A549 (cell line): ENCODE data around the gene ARPP19. TPM values are rescaled to one million over a fixed set of nuclear protein-coding genes. Genes with fewer than 3 reads are reported as not detected.

Source experiments
- ATAC-seq, 2 experiments: fragments of 200-7000 bp in 1 of 2; fragments of >200 bp in 1 of 2; cut with Nextera tagmentation in 1 of 2; cut with Tn5 transposase in 1 of 2; 3 replicates each; pipeline versions ENCODE4 v1.8.0 to v1.9.1; 2018 to 2020; ENCODE audit warnings: mild to moderate bottlenecking in 1 of 2, moderate library complexity in 1 of 2
- CTCF ChIA-PET: fragments of 300-600 bp; sonication (Branson Sonifier 250); formaldehyde crosslinking; extraction: SDS; loops from one replicate; lab custom pipeline; 2021; ENCODE audit warnings: antibody characterized with exemption, inconsistent platforms; lab: Yijun Ruan, JAX
- POLR2A ChIA-PET: fragments of 350-600 bp; formaldehyde crosslinking; extraction: SDS; loops from one replicate; lab custom pipeline; 2021; ENCODE audit warnings: antibody characterized with exemption, inconsistent platforms; lab: Yijun Ruan, JAX
- DNase-seq, 2 experiments: peaks; one replicate each; pipeline versions ENCODE4 v3.0.0 to v3.0.0-alpha.2; 2011 to 2016; ENCODE audit warnings: low read depth in 1 of 2, low spot score in 1 of 2
- FAIRE-seq: peaks from 2 replicates; lab custom pipeline; 2011; peaks lifted over from hg19 to GRCh38; lab: Jason Lieb, UNC
- H3K27ac ChIP-seq, 2 experiments: fragments of >200 bp; sonication (Bioruptor Twin); formaldehyde crosslinking; 3 replicates each; pipeline ENCODE4 v1.5.1; 2016 to 2017
- H3K4me1 ChIP-seq: fragments of >200 bp; sonication (Bioruptor Twin); formaldehyde crosslinking; 3 replicates; pipeline ENCODE4 v1.6.1; 2016
- H3K4me2 ChIP-seq: fragments of >200 bp; sonication (Bioruptor Twin); formaldehyde crosslinking; 3 replicates; pipeline ENCODE4 v1.6.1; 2016
- H3K4me3 ChIP-seq: fragments of >200 bp; sonication (Bioruptor Twin); formaldehyde crosslinking; 3 replicates; pipeline ENCODE4 v1.5.1; 2016
- H3K9me3 ChIP-seq: fragments of >200 bp; sonication (Bioruptor Twin); formaldehyde crosslinking; 3 replicates; pipeline ENCODE4 v1.6.1; 2016
- CHD2 ChIP-seq: fragments of 150-350 bp; IDR thresholded peaks from 2 replicates; pipeline ENCODE4 v1.6.1; 2014; ENCODE audit warnings: low read length; ENCODE audit not compliant: partially characterized antibody
- CHD4 ChIP-seq: fragments of 200-600 bp; sonication (generic); IDR thresholded peaks from 2 replicates; pipeline ENCODE4 v1.6.1; 2016; ENCODE audit warnings: antibody characterized with exemption, mild to moderate bottlenecking, borderline replicate concordance
- CTCF ChIP-seq: fragments of >200 bp; sonication (Bioruptor Twin); formaldehyde crosslinking; IDR thresholded peaks from 3 replicates; pipeline ENCODE4 v1.5.1; 2016
- E2F6 ChIP-seq: IDR thresholded peaks from 2 replicates; pipeline ENCODE4 v1.6.1; 2012; ENCODE audit warnings: low read depth, borderline replicate concordance
- EP300 ChIP-seq, 2 experiments: fragments of >200 bp; sonication (Bioruptor Twin); formaldehyde crosslinking; IDR thresholded peaks; 2 replicates in 1 of 2; 3 replicates in 1 of 2; pipeline ENCODE4 v1.6.1; 2016 to 2017
- ESRRA ChIP-seq: fragments of 150-350 bp; IDR thresholded peaks from 2 replicates; pipeline ENCODE4 v1.6.1; 2014; ENCODE audit warnings: mild to moderate bottlenecking, low read length, borderline replicate concordance
- FOSB ChIP-seq: fragments of 250-450 bp; sonication (Bioruptor Pico); IDR thresholded peaks from 2 replicates; pipeline ENCODE4 v1.5.0; 2020; ENCODE audit warnings: mild to moderate bottlenecking, moderate library complexity
- FOSL2 ChIP-seq, 2 experiments: fragments of 450-650 bp in 1 of 2; fragments of >200 bp in 1 of 2; sonication (Bioruptor Twin) in 1 of 2; formaldehyde crosslinking; IDR thresholded peaks; 2 replicates each; pipeline versions ENCODE4 v1.5.0 to v1.6.1; 2016 to 2020; ENCODE audit warnings: mild to moderate bottlenecking in 1 of 2, moderate library complexity in 1 of 2
- FOXS1 ChIP-seq: fragments of 250-450 bp; sonication (Bioruptor Pico); IDR thresholded peaks from 2 replicates; pipeline ENCODE4 v1.5.0; 2020; ENCODE audit warnings: mild to moderate bottlenecking, moderate library complexity
- HOXA7 ChIP-seq: fragments of 250-450 bp; sonication (Bioruptor Pico); IDR thresholded peaks from 2 replicates; pipeline ENCODE4 v1.5.0; 2020; ENCODE audit warnings: mild to moderate bottlenecking, moderate library complexity
- HOXB13 ChIP-seq: fragments of 250-450 bp; sonication (Bioruptor Pico); IDR thresholded peaks from 2 replicates; pipeline ENCODE4 v1.5.0; 2020; ENCODE audit warnings: low read depth, mild to moderate bottlenecking, moderate library complexity
- HOXB5 ChIP-seq: fragments of 250-450 bp; sonication (Bioruptor Pico); IDR thresholded peaks from 2 replicates; pipeline ENCODE4 v1.5.0; 2020; ENCODE audit warnings: mild to moderate bottlenecking, moderate library complexity
- JUN ChIP-seq, 2 experiments: fragments of >200 bp; sonication (Bioruptor Twin); formaldehyde crosslinking; IDR thresholded peaks; 2 replicates in 1 of 2; 3 replicates in 1 of 2; pipeline ENCODE4 v1.6.1; 2016 to 2017
- MAX ChIP-seq: IDR thresholded peaks from 2 replicates; pipeline ENCODE4 v1.6.1; 2012
- POLR2A ChIP-seq: IDR thresholded peaks from 2 replicates; pipeline ENCODE4 v1.6.1; 2012; ENCODE audit warnings: mild to moderate bottlenecking, low read length
- POLR2AphosphoS2 ChIP-seq: conservative IDR thresholded peaks from 2 replicates; pipeline ENCODE4 v1.6.1; 2012; ENCODE audit warnings: low read length, improper control_type of control experiment, inconsistent platforms
- RAD21 ChIP-seq, 2 experiments: fragments of >200 bp in 1 of 2; sonication (Bioruptor Twin) in 1 of 2; formaldehyde crosslinking in 1 of 2; IDR thresholded peaks in 1 of 2; conservative IDR thresholded peaks in 1 of 2; 2 replicates in 1 of 2; 3 replicates in 1 of 2; pipeline ENCODE4 v1.6.1; 2012 to 2018; ENCODE audit warnings: inconsistent platforms in 1 of 2
- RCOR1 ChIP-seq: fragments of 150-350 bp; IDR thresholded peaks from 2 replicates; pipeline ENCODE4 v1.6.1; 2014; ENCODE audit warnings: antibody characterized with exemption, low read length, low read depth
- REST ChIP-seq: fragments of 200-600 bp; sonication (generic); IDR thresholded peaks from 2 replicates; pipeline ENCODE4 v1.6.1; 2016; ENCODE audit warnings: antibody characterized with exemption, mild to moderate bottlenecking, moderate library complexity
- RFX5 ChIP-seq: fragments of 450-650 bp; IDR thresholded peaks from 2 replicates; pipeline ENCODE4 v1.7.1; 2014; ENCODE audit warnings: antibody characterized with exemption, mild to moderate bottlenecking, moderate library complexity
- RNF2 ChIP-seq: fragments of 200-600 bp; sonication (generic); IDR thresholded peaks from 2 replicates; pipeline ENCODE4 v1.6.1; 2016; ENCODE audit warnings: low read depth, mild to moderate bottlenecking, antibody characterized with exemption, moderate library complexity, borderline replicate concordance
- SMC3 ChIP-seq: fragments of >200 bp; sonication (Bioruptor Twin); formaldehyde crosslinking; IDR thresholded peaks from 3 replicates; pipeline ENCODE4 v1.6.1; 2018; ENCODE audit warnings: inconsistent platforms
- ZC3H11A ChIP-seq: fragments of 450-650 bp; IDR thresholded peaks from 2 replicates; pipeline ENCODE4 v1.6.1; 2014; ENCODE audit warnings: antibody characterized with exemption, mild to moderate bottlenecking
- WGBS: methylation state at CpG from one replicate; pipeline ENCODE4 v1.1.6; 2017; ENCODE audit errors: missing lambda C conversion rate; 5-methylcytosine and 5-hydroxymethylcytosine counted together
- polyA plus RNA-seq, 4 experiments: library from polyadenylated mRNA; depleted of rRNA in 3 of 4; stranded (reverse); fragments of >200 nt; fragmentation: RNase III in 1 of 4; extraction: RNeasy Plus Mini Kit Qiagen cat#74134 plus additional on column Dnase treatment in 1 of 4; gene quantifications; 2 replicates in 3 of 4; 3 replicates in 1 of 4; pipeline ENCODE4 v1.2.3, GENCODE V29; 2011 to 2017

The ARPP19 gene
- polyA plus RNA-seq, 2 of the 4 experiments (the other 2 are of a cell fraction): 102 to 192 TPM

GRCh38 chr15:52529940-52530339, 38.9 kb downstream of the ARPP19 start:
- POLR2A ChIA-PET: no interaction called here
- H3K4me3 ChIP-seq: peak overlapping the region; percentile 92
- DNase-seq (no peak), ATAC-seq (no peak), FAIRE-seq (no peak)
- H3K4me2 ChIP-seq: peak overlapping the region; percentile 93
- CTCF ChIA-PET: interaction anchor here (2.5 kb wide), 1 partner anchor 199 kb away, joined by 9 read pairs; no protein-coding TSS in a partner anchor
- H3K27ac ChIP-seq: no peak overlapping the region; a peak in 1 of 6 replicates
- TF ChIP-seq MAX (no peak), RCOR1 (no peak), RNF2 (no peak), CHD2 (no peak), ZC3H11A (no peak), HOXA7 (CRISPR knock-in tag) (no peak)
- no peaks in the 10 kb centered on the region for H3K9me3 ChIP-seq
- 81% methylated on average over 11 of the region's 11 CpGs for WGBS
- peaks cover 9% of the 10 kb centered on the region; the same call in 1 of the 3 replicates for H3K4me1 ChIP-seq

- peak overlapping the region; percentile 84 to 92 for H3K27ac ChIP-seq
- 32% methylated on average over 19 of the region's 28 CpGs for WGBS
- ChIA-PET CTCF (interaction anchor here (1.0 to 2.5 kb wide), 3 partner anchors 9 to 198 kb away, joined by 4 to 9 read pairs (median 5); no protein-coding TSS in a partner anchor), POLR2A (no interaction called here)
- DNase-seq: peak in 1 of 2 experiments; percentile 15
- peaks cover 9% of the 10 kb centered on the region; the same call in 1 of the 3 replicates for H3K4me1 ChIP-seq
- H3K9me3 ChIP-seq: no peaks in the 10 kb centered on the region
- TF ChIP-seq RFX5 (0 out of 2 replicates have a peak, but pooled peaks have one; percentile 23), FOXS1 (CRISPR knock-in tag) (no peak), EP300 (IDR thresholded peaks at IDR 0.05) (no peak), RNF2 (peak; percentile 42; the same call in 1 of the 2 replicates)
- TF ChIP-seq, all 56 proteins: peak for 2
- peak overlapping the region; percentile 93 for H3K4me2 ChIP-seq
- peak overlapping the region; percentile 92 for H3K4me3 ChIP-seq
- no peak for FAIRE-seq
- ATAC-seq: peak in 1 of 2 experiments; percentile 71; a peak in 4 of 6 replicates
These were observed 39.4 kb downstream of the ARPP19 start for GRCh38 chr15:52529341-52529924.

- Histone ChIP-seq H3K4me2 (peak within 1 kb of the TSS; percentile 93), H3K27ac (peak within 1 kb of the TSS; percentile 84 to 92), H3K9me3 (no peaks in the 10 kb centered on the region), H3K4me1 (peaks cover 9% of the 10 kb centered on the region; the same call in 1 of the 3 replicates), H3K4me3 (peak within 1 kb of the TSS; percentile 92)
- ATAC-seq (peak; percentile 91 to 94), DNase-seq (peak; percentile 77 to 85), FAIRE-seq (no peak)
- ChIA-PET CTCF (interaction anchor here (0.6 to 3.1 kb wide), 13 partner anchors 9 to 274 kb away, joined by 3 to 9 read pairs (median 4); no protein-coding TSS in a partner anchor), POLR2A (interaction anchor here (1.0 to 1.6 kb wide), 6 partner anchors 8 to 276 kb away, joined by 3 to 5 read pairs (median 4); partner anchors contain the start of genes ATOSA and MYO5C)
- 3% methylated on average over 30 of the region's 103 CpGs for WGBS
- TF ChIP-seq HOXB13 (CRISPR knock-in tag) (no peak), CTCF (peak; percentile 26), ESRRA (no peak), JUN (IDR thresholded peaks at IDR 0.05) (peak; percentile 50 to 83), POLR2AphosphoS2 (no peak), POLR2A (peak; percentile 65), FOSL2 (IDR thresholded peaks at IDR 0.05) (no peak), FOSL2 (CRISPR knock-in tag; IDR thresholded peaks at IDR 0.05) (0 out of 2 replicates have a peak, but pooled peaks have one; percentile 18), SMC3 (peak; percentile 45; the same call in 1 of the 3 replicates), FOSB (CRISPR knock-in tag) (no peak), RAD21 (conservative IDR thresholded peaks at IDR 0.05 in 1 of 2, IDR thresholded peaks at IDR 0.05 in 1 of 2) (peak in 1 of 2 experiments; percentile 45; a peak in 4 of 5 replicates), MAX (peak; percentile 49; the same call in 1 of the 2 replicates), REST (no peak), CHD4 (no peak), E2F6 (peak; percentile 4; the same call in 1 of the 2 replicates), HOXB5 (0 out of 2 replicates have a peak, but pooled peaks have one; percentile 22)
These were observed 40.1 kb downstream of the ARPP19 start, which contains the start of gene MYO5A for GRCh38 chr15:52528564-52529340. MYO5A (minus strand) TSS chr15:52528880; CDS start chr15:52528806, 74 bp downstream.
